HepG2 (cell line): ENCODE results near the gene RNASE8. TPM values are rescaled to one million over a fixed set of nuclear protein-coding genes. Genes with fewer than 3 reads are reported as not detected.

Source experiments
- ATAC-seq: fragments of 200-7000 bp; cut with Tn5 transposase; 3 replicates; pipeline ENCODE4 v1.9.1; 2020; ENCODE audit warnings: mild to moderate bottlenecking, moderate library complexity
- BruUV-seq: library from RNA; stranded (reverse); fragments of 400-500 nt; replicated peaks from 2 replicates; lab custom pipeline; 2021; lab: Mats Ljungman, UMichigan
- CTCF ChIA-PET: fragments of 300-600 bp; formaldehyde crosslinking; extraction: SDS; loops from one replicate; lab custom pipeline; 2021; ENCODE audit warnings: low total read pairs, inconsistent platforms, low intra/inter-chr PET ratio; lab: Yijun Ruan, JAX
- POLR2A ChIA-PET: fragments of 350-600 bp; sonication (Branson Sonifier 250); formaldehyde crosslinking; loops from one replicate; lab custom pipeline; 2020; ENCODE audit warnings: antibody characterized with exemption, inconsistent platforms; lab: Yijun Ruan, JAX
- DNase-seq: peaks from one replicate; pipeline ENCODE4 v3.0.0-alpha.2; 2015; ENCODE audit warnings: low spot score
- FAIRE-seq: peaks from 3 replicates; lab custom pipeline; 2011; peaks lifted over from hg19 to GRCh38; lab: Jason Lieb, UNC
- H2AFZ ChIP-seq: one replicate; pipeline ENCODE4 v1.6.1; 2011; ENCODE audit warnings: low read length, inconsistent platforms
- H3K27ac ChIP-seq: fragments of 300-600 bp; 3 replicates; pipeline ENCODE4 v1.8.0; 2011; ENCODE audit warnings: mixed run types, mild to moderate bottlenecking, mixed read lengths, low read length, inconsistent platforms; ENCODE audit not compliant: insufficient read depth; ENCODE audit errors: extremely low read length
- H3K27me3 ChIP-seq, 2 experiments: fragments of 200-600 bp in 1 of 2; 2 replicates in 1 of 2; 3 replicates in 1 of 2; pipeline versions ENCODE4 v1.6.0 to v1.8.0; 2011; ENCODE audit warnings: low read length in 2 of 2, mild to moderate bottlenecking in 2 of 2, moderate library complexity in 2 of 2, inconsistent platforms in 1 of 2; ENCODE audit not compliant: insufficient read depth in 2 of 2, control insufficient read depth in 1 of 2
- H3K36me3 ChIP-seq, 2 experiments: fragments of 200-600 bp in 1 of 2; replicated peaks in 1 of 2; 2 replicates in 1 of 2; 3 replicates in 1 of 2; pipeline versions ENCODE4 v1.5.1 to v1.8.0; 2011; ENCODE audit warnings: low read length in 2 of 2, inconsistent platforms in 1 of 2; ENCODE audit not compliant: insufficient read depth in 2 of 2, control insufficient read depth in 1 of 2
- H3K4me1 ChIP-seq: 2 replicates; pipeline ENCODE4 v1.5.1; 2012; ENCODE audit warnings: low read length, inconsistent platforms; ENCODE audit not compliant: insufficient read depth
- H3K4me2 ChIP-seq: 2 replicates; pipeline ENCODE4 v1.6.0; 2011; ENCODE audit warnings: low read depth, low read length, inconsistent platforms
- H3K4me3 ChIP-seq, 3 experiments: fragments of 200-600 bp in 1 of 3; sonication (generic), shearing (Covaris generic) in 1 of 3; replicated peaks in 1 of 3; 2 replicates each; pipeline ENCODE4 v1.5.1; 2011 to 2016; ENCODE audit warnings: low read length in 3 of 3, inconsistent platforms in 2 of 3, low read depth in 2 of 3, mild to moderate bottlenecking in 2 of 3, control low read depth in 1 of 3, mixed read lengths in 1 of 3; ENCODE audit not compliant: insufficient read depth in 1 of 3
- H3K79me2 ChIP-seq: one replicate; pipeline ENCODE4 v1.6.1; 2011; ENCODE audit warnings: low read length, inconsistent platforms; ENCODE audit not compliant: insufficient read depth
- H3K9ac ChIP-seq: 2 replicates; pipeline ENCODE4 v1.6.0; 2011; ENCODE audit warnings: mild to moderate bottlenecking, low read depth, low read length, inconsistent platforms; ENCODE audit not compliant: insufficient read depth
- H3K9me3 ChIP-seq: 2 replicates; pipeline ENCODE4 v1.5.1; 2012; ENCODE audit warnings: mild to moderate bottlenecking, low read length
- H4K20me1 ChIP-seq: 2 replicates; pipeline ENCODE4 v1.6.0; 2011; ENCODE audit warnings: inconsistent platforms, mild to moderate bottlenecking, low read length, moderate library complexity; ENCODE audit not compliant: insufficient read depth
- FOXC1 ChIP-seq: sonication (generic); formaldehyde crosslinking; IDR thresholded peaks from 2 replicates; pipeline ENCODE4 v1.8.0; 2022; ENCODE audit warnings: mild to moderate bottlenecking, missing genetic modification reagents, borderline replicate concordance
- LCORL ChIP-seq, 2 experiments: fragments of 450-650 bp in 1 of 2; sonication (generic) in 1 of 2; formaldehyde crosslinking in 1 of 2; IDR thresholded peaks; 2 replicates each; pipeline versions ENCODE4 v1.5.0 to v1.6.1; 2017 to 2020; ENCODE audit warnings: antibody characterized with exemption in 1 of 2, missing genetic modification reagents in 1 of 2
- MAF1 ChIP-seq: sonication (generic); formaldehyde crosslinking; IDR thresholded peaks from 2 replicates; pipeline ENCODE4 v1.5.0; 2020; ENCODE audit warnings: missing genetic modification reagents, borderline replicate concordance
- MAFK ChIP-seq, 2 experiments: IDR thresholded peaks in 1 of 2; conservative IDR thresholded peaks in 1 of 2; 2 replicates each; pipeline ENCODE4 v1.6.1; 2011; ENCODE audit warnings: improper control_type of control experiment in 2 of 2, low read length in 2 of 2
- MLXIP ChIP-seq: sonication (generic); formaldehyde crosslinking; IDR thresholded peaks from 2 replicates; pipeline ENCODE4 v1.9.0; 2021; ENCODE audit warnings: missing genetic modification reagents, borderline replicate concordance
- NKX3-1 ChIP-seq: sonication (generic); formaldehyde crosslinking; IDR thresholded peaks from 2 replicates; pipeline ENCODE4 v1.5.0; 2020; ENCODE audit warnings: missing genetic modification reagents
- POLR2AphosphoS5 ChIP-seq: IDR thresholded peaks from 2 replicates; pipeline ENCODE4 v1.6.1; 2012; ENCODE audit warnings: low read depth, low read length
- SOX6 ChIP-seq, 2 experiments: fragments of 450-650 bp in 1 of 2; sonication (generic) in 1 of 2; formaldehyde crosslinking in 1 of 2; IDR thresholded peaks; 2 replicates each; pipeline versions ENCODE4 v1.4.0 to v1.6.1; 2017 to 2020; ENCODE audit warnings: antibody characterized with exemption in 1 of 2, mild to moderate bottlenecking in 1 of 2, missing genetic modification reagents in 1 of 2
- TAF1 ChIP-seq: sonication (generic); formaldehyde crosslinking; IDR thresholded peaks from 2 replicates; pipeline ENCODE4 v1.4.0; 2020; ENCODE audit warnings: missing genetic modification reagents
- ZNF614 ChIP-seq: IDR thresholded peaks from 2 replicates; pipeline ENCODE4 v1.6.1; 2018; ENCODE audit warnings: missing biosample characterization, missing genetic modification reagents, inconsistent platforms, borderline replicate concordance
- WGBS: methylation state at CpG from one replicate; pipeline ENCODE4 v1.1.6; 2017; ENCODE audit warnings: low lambda C conversion rate; 5-methylcytosine and 5-hydroxymethylcytosine counted together
- in situ Hi-C: cut with HindIII; loops from 2 replicates; pipeline ENCODE4 v1.10.0; 2017; ENCODE audit warnings: low pct_unique_long_range_greater_than_20kb; ENCODE audit not compliant: extremely low pct_ligation_motif_present
- intact Hi-C: fragments of 100-400 bp; cut with micrococcal nuclease; formaldehyde crosslinking; loops from one replicate; pipeline ENCODE4 v1.10.0; 2022; ENCODE audit not compliant: unreplicated experiment
- polyA plus RNA-seq, 8 experiments: library from polyadenylated mRNA; depleted of rRNA in 3 of 8; stranded (reverse) in 7 of 8; unstranded in 1 of 8; fragments of >200 nt; fragmentation: Illumina TruSeq in 4 of 8; extraction: Trizol in 4 of 8; gene quantifications; 2 replicates each; pipeline versions ENCODE4 v1.2.1 to v1.2.3, GENCODE V29; 2011 to 2016; ENCODE audit warnings: low read depth in 4 of 8, missing spikeins in 1 of 8, mixed read lengths in 1 of 8; ENCODE audit not compliant: insufficient read depth in 1 of 8
- total RNA-seq, 5 experiments: library from RNA; depleted of rRNA; stranded (reverse); fragments of >200 nt; fragmentation: Illumina TruSeq; extraction: Trizol; gene quantifications; 2 replicates each; pipeline ENCODE4 v1.2.3, GENCODE V29; 2016; ENCODE audit warnings: low read depth in 1 of 5
- TF ChIP-seq, protein P1 (sequence below), 2 experiments: sonication (generic) in 1 of 2; formaldehyde crosslinking in 1 of 2; IDR thresholded peaks; 2 replicates each; pipeline versions ENCODE4 v1.4.0 to v1.6.1; 2016 to 2020; ENCODE audit warnings: borderline replicate concordance in 1 of 2, low read depth in 1 of 2, mild to moderate bottlenecking in 1 of 2, missing genetic modification reagents in 1 of 2

Gene RNASE8
- total and polyA plus RNA-seq, 2 of the 13 experiments (the other 11 are each of a cell fraction or from before 2014, with no cell fraction given) = not detected

GRCh38 chr14:21070610-21071224 is 13.1 kb downstream of the RNASE8 start (continued):
- TF ChIP-seq MAFK (conservative IDR thresholded peaks at IDR 0.05 in 1 of 2, IDR thresholded peaks at IDR 0.05 in 1 of 2; ENCODE audit: low read length in 2 of 2) = no peak

- Histone ChIP-seq H3K9ac (peak overlapping the region; percentile 80), H3K4me3 (peak overlapping the region; percentile 86 to 90 (median 87)), H3K36me3 (peaks cover 13 to 24% of the 10 kb centered on the region in 2 experiments), H3K27ac (peak overlapping the region; percentile 77), H3K79me2 (peaks cover 6% of the 10 kb centered on the region), H3K27me3 (peaks cover 0 to 7% of the 10 kb centered on the region in 2 experiments; a peak in 1 of 5 replicates), H3K4me1 (peaks cover 53% of the 10 kb centered on the region), H2AFZ (no peak overlapping the region), H3K4me2 (peak overlapping the region; percentile 87), H4K20me1 (no peaks in the 10 kb centered on the region), H3K9me3 (no peaks in the 10 kb centered on the region)
- in situ Hi-C loops (no loop called here), intact Hi-C loops (no loop called here)
- DNase-seq (peak; percentile 56), ATAC-seq (peak; percentile 23), FAIRE-seq (no peak)
- WGBS = 36% methylated on average over 28 of the region's 37 CpGs
- POLR2A ChIA-PET = interaction anchor here (0.6 to 6.7 kb wide), 23 partner anchors 8 to 729 kb away, joined by 3 to 141 read pairs (median 14); partner anchors contain the start of genes NDRG2, PIP4P1, RNASE8 and TMEM253
- no TSS peak for BruUV-seq
- CTCF ChIA-PET = interaction anchor here (5.8 to 7.5 kb wide), 4 partner anchors 18 to 57 kb away, joined by 35 to 135 read pairs (median 60); no protein-coding TSS in a partner anchor
- TF ChIP-seq MLXIP (CRISPR knock-in tag) = no peak
- no peak for TF ChIP-seq FOXC1 (CRISPR knock-in tag)
- TF ChIP-seq, protein P1, sequence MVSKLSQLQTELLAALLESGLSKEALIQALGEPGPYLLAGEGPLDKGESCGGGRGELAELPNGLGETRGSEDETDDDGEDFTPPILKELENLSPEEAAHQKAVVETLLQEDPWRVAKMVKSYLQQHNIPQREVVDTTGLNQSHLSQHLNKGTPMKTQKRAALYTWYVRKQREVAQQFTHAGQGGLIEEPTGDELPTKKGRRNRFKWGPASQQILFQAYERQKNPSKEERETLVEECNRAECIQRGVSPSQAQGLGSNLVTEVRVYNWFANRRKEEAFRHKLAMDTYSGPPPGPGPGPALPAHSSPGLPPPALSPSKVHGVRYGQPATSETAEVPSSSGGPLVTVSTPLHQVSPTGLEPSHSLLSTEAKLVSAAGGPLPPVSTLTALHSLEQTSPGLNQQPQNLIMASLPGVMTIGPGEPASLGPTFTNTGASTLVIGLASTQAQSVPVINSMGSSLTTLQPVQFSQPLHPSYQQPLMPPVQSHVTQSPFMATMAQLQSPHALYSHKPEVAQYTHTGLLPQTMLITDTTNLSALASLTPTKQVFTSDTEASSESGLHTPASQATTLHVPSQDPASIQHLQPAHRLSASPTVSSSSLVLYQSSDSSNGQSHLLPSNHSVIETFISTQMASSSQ (IDR thresholded peaks at IDR 0.05; ENCODE audit: low read depth) = no peak
- TF ChIP-seq, protein P1 (CRISPR knock-in tag; IDR thresholded peaks at IDR 0.05; ENCODE audit: borderline replicate concordance) = no peak
- TF ChIP-seq NKX3-1 (CRISPR knock-in tag) = no peak
- no peak for TF ChIP-seq SOX6 (IDR thresholded peaks at IDR 0.05)
- TF ChIP-seq SOX6 (CRISPR knock-in tag; IDR thresholded peaks at IDR 0.05) = no peak
- TF ChIP-seq TAF1 (CRISPR knock-in tag) = peak; percentile 17; the same call in 1 of the 2 replicates
- TF ChIP-seq POLR2AphosphoS5 = peak; percentile 48; the same call in 1 of the 2 replicates
- TF ChIP-seq ZNF614 = no peak; the same call in 1 of the 2 replicates
- no peak for TF ChIP-seq LCORL (IDR thresholded peaks at IDR 0.05)
- peak; percentile 48; the same call in 1 of the 2 replicates for TF ChIP-seq LCORL (CRISPR knock-in tag; IDR thresholded peaks at IDR 0.05)
- TF ChIP-seq MAF1 (CRISPR knock-in tag) = 0 out of 2 replicates have a peak, but pooled peaks have one; percentile 41
Measured at GRCh38 chr14:21071225-21072030, 13.8 kb downstream of the RNASE8 start.
